Measurements from ENCODE around the gene BEGAIN. TPM values are rescaled to one million over a fixed set of nuclear protein-coding genes. Genes with fewer than 3 reads are reported as not detected.

The BEGAIN gene
- total RNA-seq, 1 donor from 2014 or later = 7.0 TPM

DNA sequence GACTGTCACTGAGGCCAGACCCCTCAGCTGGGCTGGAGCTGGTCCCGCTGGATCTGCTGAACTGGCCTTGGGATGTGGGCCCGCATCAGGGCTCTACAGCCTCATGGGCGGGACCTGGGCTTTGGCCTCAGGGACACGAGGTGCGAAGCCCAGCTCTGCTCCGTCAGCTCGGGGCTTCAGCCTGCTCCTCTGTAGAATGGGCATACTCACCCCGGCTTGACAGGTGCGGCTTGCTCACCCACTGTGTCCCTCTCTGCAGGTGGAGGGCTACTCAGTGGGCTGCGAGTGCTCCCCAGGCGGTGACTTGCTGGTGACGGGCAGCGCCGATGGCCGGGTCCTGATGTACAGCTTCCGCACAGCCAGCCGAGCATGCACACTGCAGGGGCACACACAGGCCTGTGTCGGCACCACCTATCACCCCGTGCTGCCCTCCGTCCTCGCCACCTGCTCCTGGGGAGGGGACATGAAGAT lies 57.6 kb downstream of the BEGAIN start:
- Mint-ChIP-seq H3K27me3 (ENCODE audit: unreplicated experiment) (no peaks in the 10 kb centered on the region), H3K27ac (ENCODE audit: unreplicated experiment) (no peak overlapping the region), H3K9me3 (ENCODE audit: unreplicated experiment) (no peaks in the 10 kb centered on the region), H3K4me3 (ENCODE audit: unreplicated experiment) (no peak overlapping the region), H3K4me1 (ENCODE audit: unreplicated experiment) (peaks cover 8% of the 10 kb centered on the region), H3K36me3 (ENCODE audit: unreplicated experiment) (peaks cover 3% of the 10 kb centered on the region)
- TF ChIP-seq, protein P1, sequence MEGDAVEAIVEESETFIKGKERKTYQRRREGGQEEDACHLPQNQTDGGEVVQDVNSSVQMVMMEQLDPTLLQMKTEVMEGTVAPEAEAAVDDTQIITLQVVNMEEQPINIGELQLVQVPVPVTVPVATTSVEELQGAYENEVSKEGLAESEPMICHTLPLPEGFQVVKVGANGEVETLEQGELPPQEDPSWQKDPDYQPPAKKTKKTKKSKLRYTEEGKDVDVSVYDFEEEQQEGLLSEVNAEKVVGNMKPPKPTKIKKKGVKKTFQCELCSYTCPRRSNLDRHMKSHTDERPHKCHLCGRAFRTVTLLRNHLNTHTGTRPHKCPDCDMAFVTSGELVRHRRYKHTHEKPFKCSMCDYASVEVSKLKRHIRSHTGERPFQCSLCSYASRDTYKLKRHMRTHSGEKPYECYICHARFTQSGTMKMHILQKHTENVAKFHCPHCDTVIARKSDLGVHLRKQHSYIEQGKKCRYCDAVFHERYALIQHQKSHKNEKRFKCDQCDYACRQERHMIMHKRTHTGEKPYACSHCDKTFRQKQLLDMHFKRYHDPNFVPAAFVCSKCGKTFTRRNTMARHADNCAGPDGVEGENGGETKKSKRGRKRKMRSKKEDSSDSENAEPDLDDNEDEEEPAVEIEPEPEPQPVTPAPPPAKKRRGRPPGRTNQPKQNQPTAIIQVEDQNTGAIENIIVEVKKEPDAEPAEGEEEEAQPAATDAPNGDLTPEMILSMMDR (IDR thresholded peaks at IDR 0.05) = no peak
- peak; percentile 83 for DNase-seq (ENCODE audit: extremely low spot score, unreplicated experiment)

DNA sequence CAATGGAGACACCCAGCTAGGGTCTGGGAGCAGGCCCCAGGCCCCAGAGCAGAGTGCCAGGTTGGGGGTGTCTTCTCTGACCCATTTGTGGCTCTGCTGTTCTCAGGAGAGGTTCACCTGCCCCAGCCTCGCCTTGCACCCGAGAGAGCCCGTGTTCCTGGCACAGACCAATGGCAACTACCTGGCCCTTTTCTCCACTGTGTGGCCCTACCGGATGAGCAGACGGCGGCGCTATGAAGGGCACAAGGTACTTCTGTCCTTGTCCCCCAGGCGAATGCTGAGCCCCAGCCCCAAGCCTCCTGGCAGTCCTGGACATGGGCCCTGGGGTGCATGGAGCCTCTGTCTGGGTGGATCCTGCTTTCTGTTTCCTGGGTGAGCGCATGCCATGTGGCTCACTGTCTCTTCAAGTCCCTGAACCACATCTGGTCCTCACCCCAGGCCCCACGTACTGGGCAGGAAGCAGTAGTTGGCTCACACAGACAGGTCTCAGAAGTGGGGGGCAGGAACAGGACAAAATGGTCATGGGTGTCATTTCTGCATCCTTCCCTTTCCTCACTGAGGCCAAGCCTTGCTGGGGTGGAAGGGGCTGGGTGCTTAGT lies 58.2 kb downstream of the BEGAIN start:
- TF ChIP-seq, protein P1 (IDR thresholded peaks at IDR 0.05) = no peak
- no peaks in the 10 kb centered on the region for H3K27me3 Mint-ChIP-seq (ENCODE audit: unreplicated experiment)

DNA sequence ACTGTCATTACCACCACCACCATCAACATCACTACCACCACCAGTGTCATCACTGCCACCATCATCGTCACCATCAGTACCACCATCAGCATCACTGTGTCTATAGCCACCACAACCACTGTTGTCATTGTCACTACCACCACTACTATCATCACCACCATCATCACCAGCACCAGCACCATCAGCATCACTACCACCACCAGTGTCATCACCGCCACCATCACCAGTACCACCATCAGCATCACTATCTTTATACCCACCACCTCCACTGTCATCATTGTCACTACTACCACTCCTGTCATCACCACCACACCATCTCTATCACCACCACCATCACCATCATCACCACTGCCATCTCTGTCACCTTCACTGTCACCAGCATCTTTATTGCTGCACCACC lies 60.6 kb downstream of the BEGAIN start:
- Mint-ChIP-seq H3K27ac (ENCODE audit: unreplicated experiment) (no peak overlapping the region), H3K4me1 (ENCODE audit: unreplicated experiment) (peaks cover 8% of the 10 kb centered on the region), H3K27me3 (ENCODE audit: unreplicated experiment) (no peaks in the 10 kb centered on the region), H3K9me3 (ENCODE audit: unreplicated experiment) (no peaks in the 10 kb centered on the region), H3K36me3 (ENCODE audit: unreplicated experiment) (peaks cover 3% of the 10 kb centered on the region), H3K4me3 (ENCODE audit: unreplicated experiment) (no peak overlapping the region)
- TF ChIP-seq, protein P1 (IDR thresholded peaks at IDR 0.05) = no peak
- DNase-seq (ENCODE audit: extremely low spot score, unreplicated experiment) = no peak

More for the DNA sequence above, 58.2 kb downstream of the BEGAIN start:
- H3K4me1 Mint-ChIP-seq (ENCODE audit: unreplicated experiment) = peaks cover 2% of the 10 kb centered on the region
- H3K36me3 Mint-ChIP-seq (ENCODE audit: unreplicated experiment) = peaks cover 3% of the 10 kb centered on the region
- DNase-seq (ENCODE audit: extremely low spot score, unreplicated experiment) = no peak
- no peaks in the 10 kb centered on the region for H3K9me3 Mint-ChIP-seq (ENCODE audit: unreplicated experiment)
- H3K4me3 Mint-ChIP-seq (ENCODE audit: unreplicated experiment) = no peak overlapping the region
- no peak overlapping the region for H3K27ac Mint-ChIP-seq (ENCODE audit: unreplicated experiment)

DNA sequence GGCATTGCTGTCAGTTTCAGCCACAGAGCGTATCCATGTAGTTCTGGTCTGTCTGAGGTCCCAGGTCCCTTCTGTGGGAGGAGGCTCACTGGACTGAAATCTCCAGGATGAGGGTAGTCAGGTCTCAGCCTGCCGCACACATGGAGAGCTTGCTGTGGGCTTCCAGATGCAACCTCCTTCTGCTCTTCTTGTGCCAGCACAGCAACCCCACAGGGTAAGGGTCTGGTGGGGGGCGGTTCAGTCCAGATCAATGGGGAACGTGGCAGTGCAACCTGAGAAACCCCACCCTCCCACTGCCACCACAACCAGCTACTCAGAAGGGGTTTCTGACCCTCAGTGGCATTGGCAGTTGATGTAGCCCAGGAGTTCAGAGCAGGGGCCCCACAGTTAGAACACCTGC lies 61.2 kb downstream of the BEGAIN start:
- H3K4me3 Mint-ChIP-seq (ENCODE audit: unreplicated experiment) = no peak overlapping the region
- H3K36me3 Mint-ChIP-seq (ENCODE audit: unreplicated experiment) = peaks cover 3% of the 10 kb centered on the region
- H3K27ac Mint-ChIP-seq (ENCODE audit: unreplicated experiment) = no peak overlapping the region
- no peak for DNase-seq (ENCODE audit: extremely low spot score, unreplicated experiment)
- peaks cover 8% of the 10 kb centered on the region for H3K4me1 Mint-ChIP-seq (ENCODE audit: unreplicated experiment)
- H3K27me3 Mint-ChIP-seq (ENCODE audit: unreplicated experiment) = no peaks in the 10 kb centered on the region
- H3K9me3 Mint-ChIP-seq (ENCODE audit: unreplicated experiment) = no peaks in the 10 kb centered on the region
- TF ChIP-seq, protein P1 (IDR thresholded peaks at IDR 0.05) = no peak

DNA sequence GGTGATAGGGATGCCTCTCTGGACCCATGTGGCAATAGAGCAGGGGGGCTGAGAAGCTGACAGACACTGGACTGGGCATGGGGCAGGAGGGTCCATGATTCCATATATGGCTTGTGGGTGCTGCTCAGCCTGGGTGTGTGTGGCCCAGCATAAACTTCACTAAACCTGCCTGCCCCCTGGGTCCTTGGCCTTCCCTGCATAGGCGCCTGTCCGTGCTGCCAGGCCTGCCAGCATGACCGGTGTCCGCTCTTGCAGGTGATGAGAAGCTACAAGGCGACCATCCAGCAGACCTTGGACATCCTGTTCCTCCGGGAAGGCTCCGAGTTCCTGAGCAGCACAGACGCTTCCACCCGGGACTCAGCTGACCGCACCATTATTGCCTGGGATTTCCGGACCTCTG lies 61.6 kb downstream of the BEGAIN start:
- Mint-ChIP-seq H3K9me3 (ENCODE audit: unreplicated experiment) (no peaks in the 10 kb centered on the region), H3K36me3 (ENCODE audit: unreplicated experiment) (peaks cover 3% of the 10 kb centered on the region), H3K27me3 (ENCODE audit: unreplicated experiment) (no peaks in the 10 kb centered on the region), H3K4me1 (ENCODE audit: unreplicated experiment) (peaks cover 8% of the 10 kb centered on the region), H3K4me3 (ENCODE audit: unreplicated experiment) (no peak overlapping the region), H3K27ac (ENCODE audit: unreplicated experiment) (no peak overlapping the region)
- peak; percentile 68 for DNase-seq (ENCODE audit: extremely low spot score, unreplicated experiment)
- TF ChIP-seq, protein P1 (IDR thresholded peaks at IDR 0.05) = no peak
